HG02610 (cell line): ENCODE measurements around the gene ZC3H18.
A peak's percentile ranks its signal among the peaks of the same experiment; 100 is the strongest.

Source experiments
- ATAC-seq: cut with Tn5 transposase; IDR thresholded peaks from one replicate; pipeline ENCODE4 v1.9.1; 2021; ENCODE audit warnings: mild to moderate bottlenecking, moderate library complexity; ENCODE audit not compliant: unreplicated experiment

Gene ZC3H18

GRCh38 chr16:88636488-88637265 lies 66.5 kb downstream of the ZC3H18 start:
- ATAC-seq = no peak

GRCh38 chr16:88638323-88639230 lies 68.4 kb downstream of the ZC3H18 start, which contains the start of gene IL17C:
TSS of gene IL17C (plus strand) at chr16:88638572. CDS start at chr16:88638642, 70 bp downstream.
- ATAC-seq = no peak

- no peak for ATAC-seq
Measured at GRCh38 chr16:88639231-88640038, 69.2 kb downstream of the ZC3H18 start.

- no peak for ATAC-seq
Measured at GRCh38 chr16:88640039-88640495, 69.9 kb downstream of the ZC3H18 start.

- no peak for ATAC-seq
Measured at GRCh38 chr16:88640498-88641247, 70.5 kb downstream of the ZC3H18 start.

GRCh38 chr16:88642881-88643643 lies 72.9 kb downstream of the ZC3H18 start:
- no peak for ATAC-seq

GRCh38 chr16:88643644-88643932 lies 73.4 kb downstream of the ZC3H18 start:
- no peak for ATAC-seq

- no peak for ATAC-seq
Measured at GRCh38 chr16:88645455-88645854, 75.3 kb downstream of the ZC3H18 start.

GRCh38 chr16:88645941-88646340 lies 75.7 kb downstream of the ZC3H18 start:
- ATAC-seq = no peak

GRCh38 chr16:88646345-88647034 lies 76.3 kb downstream of the ZC3H18 start:
- no peak for ATAC-seq

GRCh38 chr16:88647178-88648070 lies 77.2 kb downstream of the ZC3H18 start:
- no peak for ATAC-seq

GRCh38 chr16:88649195-88649923 lies 79.2 kb downstream of the ZC3H18 start:
- ATAC-seq = no peak

GRCh38 chr16:88649924-88650748 lies 79.9 kb downstream of the ZC3H18 start:
- peak; percentile 4 for ATAC-seq

- peak; percentile 71 for ATAC-seq
Measured at GRCh38 chr16:88650749-88651275, 80.6 kb downstream of the ZC3H18 start, which contains the start of gene CYBA. TSS of gene CYBA (minus strand) at chr16:88651053. CDS start at chr16:88651013, 40 bp downstream.

GRCh38 chr16:88651276-88651988 lies 81.2 kb downstream of the ZC3H18 start:
- peak; percentile 77 for ATAC-seq
